Measurements from ENCODE around the gene GDPD2.
"Not testable (repeated sequence)": the region's sequence is repeated elsewhere in the genome, so short reads cannot be mapped to it uniquely, and the experiment has no call there.

Gene GDPD2, protein sequence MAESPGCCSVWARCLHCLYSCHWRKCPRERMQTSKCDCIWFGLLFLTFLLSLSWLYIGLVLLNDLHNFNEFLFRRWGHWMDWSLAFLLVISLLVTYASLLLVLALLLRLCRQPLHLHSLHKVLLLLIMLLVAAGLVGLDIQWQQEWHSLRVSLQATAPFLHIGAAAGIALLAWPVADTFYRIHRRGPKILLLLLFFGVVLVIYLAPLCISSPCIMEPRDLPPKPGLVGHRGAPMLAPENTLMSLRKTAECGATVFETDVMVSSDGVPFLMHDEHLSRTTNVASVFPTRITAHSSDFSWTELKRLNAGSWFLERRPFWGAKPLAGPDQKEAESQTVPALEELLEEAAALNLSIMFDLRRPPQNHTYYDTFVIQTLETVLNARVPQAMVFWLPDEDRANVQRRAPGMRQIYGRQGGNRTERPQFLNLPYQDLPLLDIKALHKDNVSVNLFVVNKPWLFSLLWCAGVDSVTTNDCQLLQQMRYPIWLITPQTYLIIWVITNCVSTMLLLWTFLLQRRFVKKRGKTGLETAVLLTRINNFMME

DNA sequence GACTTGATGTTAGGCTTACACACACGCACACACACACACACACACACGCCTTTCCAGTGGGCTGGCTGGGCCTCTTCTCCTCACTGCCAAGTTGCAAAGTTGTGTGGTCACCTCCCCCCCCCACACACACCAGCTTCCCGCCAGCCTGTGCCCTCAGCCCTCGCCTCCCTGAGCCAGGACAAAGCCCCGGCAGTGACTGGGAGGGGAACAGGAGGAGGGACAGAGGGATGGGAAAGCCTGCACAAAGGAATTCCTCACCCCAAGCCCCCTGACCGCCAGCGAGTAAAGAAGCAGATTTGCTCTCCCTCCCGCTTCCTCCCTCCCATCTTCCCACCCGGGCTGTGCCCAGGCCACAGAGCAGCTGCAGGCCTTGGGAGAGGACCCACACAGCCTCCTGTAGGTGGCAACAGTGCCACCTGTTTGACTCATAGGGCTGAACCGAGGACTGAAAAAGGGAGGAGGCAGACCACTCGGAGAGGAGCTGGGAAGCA lies at the start of gene GDPD2:
GDPD2 (plus strand) TSS at position 464 of the 491 bp plus-strand sequence. CDS start 1,671 bp downstream, outside the sequence.
- no peak for DNase-seq

DNA sequence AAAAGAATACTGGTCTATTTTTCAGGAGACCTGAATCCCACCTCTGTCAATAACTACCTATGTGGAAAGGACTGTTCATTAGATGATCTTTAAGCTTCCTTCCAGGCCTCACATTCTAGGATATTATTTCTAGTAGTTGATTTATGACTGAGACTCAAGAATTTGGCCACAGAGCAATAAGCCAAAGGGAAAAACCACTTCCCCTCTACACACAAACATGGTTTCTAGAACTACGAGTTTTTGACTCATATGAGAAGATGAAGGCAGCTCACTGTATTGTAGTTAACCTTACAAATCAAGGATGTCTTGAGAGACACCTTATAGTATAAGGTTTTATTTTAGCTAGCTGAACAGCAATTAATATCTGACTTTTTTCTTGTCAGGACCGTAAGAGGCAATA lies 36.9 kb upstream of the GDPD2 start:
- DNase-seq, result no peak

DNA sequence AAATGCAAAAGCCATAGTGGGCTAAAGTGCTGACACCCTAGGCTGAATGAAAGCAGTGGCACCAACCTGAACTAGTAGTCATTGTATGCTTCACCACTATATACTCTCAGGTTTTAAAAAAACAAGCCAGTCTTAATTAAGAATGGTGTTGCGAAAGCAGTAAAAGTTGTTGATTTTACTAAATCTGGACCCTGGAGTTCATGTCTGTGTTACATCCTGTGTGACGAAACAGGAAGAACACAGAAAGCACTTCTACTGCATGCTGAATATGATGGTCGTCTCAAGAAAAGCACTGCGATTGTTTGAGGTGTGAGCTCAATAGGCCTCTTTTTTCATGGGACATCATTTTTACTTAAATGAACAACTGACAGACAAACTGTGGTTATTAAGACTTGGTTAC lies 24.2 kb upstream of the GDPD2 start:
- DNase-seq, result no peak

DNA sequence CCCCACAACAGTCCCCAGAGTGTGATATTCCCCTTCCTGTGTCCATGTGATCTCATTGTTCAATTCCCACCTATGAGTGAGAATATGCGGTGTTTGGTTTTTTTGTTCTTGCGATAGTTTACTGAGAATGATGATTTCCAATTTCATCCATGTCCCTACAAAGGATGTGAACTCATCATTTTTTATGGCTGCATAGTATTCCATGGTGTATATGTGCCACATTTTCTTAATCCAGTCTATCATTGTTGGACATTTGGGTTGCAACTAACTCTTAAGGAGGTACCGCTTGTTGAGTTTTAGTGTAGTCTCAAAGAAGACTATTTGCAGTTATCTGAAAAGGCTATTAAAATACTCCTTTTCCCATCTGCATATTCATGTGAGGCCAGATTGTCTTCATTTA lies 22.9 kb upstream of the GDPD2 start:
- not testable (repeated sequence) for DNase-seq

DNA sequence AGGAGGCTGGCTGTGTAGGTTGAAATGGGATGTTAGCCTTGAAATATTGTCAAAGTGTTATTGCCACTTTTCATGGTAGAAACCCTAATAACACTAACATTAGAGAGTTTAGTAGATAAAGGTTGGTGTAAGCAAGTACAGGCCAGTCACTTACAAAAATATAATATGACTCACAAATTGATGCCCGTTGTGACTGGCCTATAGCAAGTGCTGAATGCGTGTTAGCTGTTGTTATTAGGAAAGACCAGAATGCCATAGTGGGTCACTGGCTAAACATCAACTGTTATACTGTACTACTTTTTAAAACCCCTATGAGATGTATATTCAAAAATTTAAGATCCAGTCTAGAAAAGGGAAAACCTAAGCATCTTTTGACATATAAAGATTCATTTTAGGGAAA lies 20.4 kb upstream of the GDPD2 start:
- no peak for DNase-seq

DNA sequence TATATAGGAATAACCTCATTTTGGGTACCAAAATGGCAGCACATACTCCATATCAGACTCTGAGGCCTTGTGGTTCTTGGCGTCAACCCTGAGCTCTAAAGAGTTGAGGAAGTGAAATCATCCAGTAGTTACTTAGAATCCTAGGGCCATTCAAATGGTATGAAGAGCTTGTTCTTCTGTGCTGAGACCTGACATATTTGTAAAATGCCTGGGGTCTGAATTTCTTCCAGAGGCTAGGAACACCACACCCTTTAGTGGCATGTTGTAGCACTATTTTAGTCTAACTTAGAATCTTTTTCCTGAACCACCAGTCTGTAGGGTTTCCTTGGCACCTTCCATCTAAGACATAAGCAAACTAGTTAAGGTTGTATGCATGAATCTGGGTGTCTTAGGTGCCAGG lies 18.1 kb upstream of the GDPD2 start:
- DNase-seq, result no peak

DNA sequence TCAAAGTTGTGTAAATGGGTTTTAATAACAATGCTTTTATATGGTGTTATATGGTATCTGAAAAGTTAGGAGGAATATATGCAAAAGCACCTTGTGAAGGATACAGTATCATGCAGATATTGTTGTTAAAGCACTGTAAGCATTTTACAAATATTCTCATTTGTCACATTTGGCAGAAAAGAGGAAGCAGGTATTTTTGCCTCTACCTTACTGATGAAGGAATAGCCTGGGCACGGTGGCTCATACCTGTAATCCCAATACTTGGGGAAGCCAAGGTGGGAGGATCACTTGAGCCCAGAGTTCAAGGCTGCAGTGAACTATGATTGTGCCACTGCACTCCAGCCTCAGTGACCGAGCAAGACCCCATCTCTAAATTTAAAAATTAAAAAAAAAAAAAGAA lies 12.2 kb upstream of the GDPD2 start:
- DNase-seq, result no peak

DNA sequence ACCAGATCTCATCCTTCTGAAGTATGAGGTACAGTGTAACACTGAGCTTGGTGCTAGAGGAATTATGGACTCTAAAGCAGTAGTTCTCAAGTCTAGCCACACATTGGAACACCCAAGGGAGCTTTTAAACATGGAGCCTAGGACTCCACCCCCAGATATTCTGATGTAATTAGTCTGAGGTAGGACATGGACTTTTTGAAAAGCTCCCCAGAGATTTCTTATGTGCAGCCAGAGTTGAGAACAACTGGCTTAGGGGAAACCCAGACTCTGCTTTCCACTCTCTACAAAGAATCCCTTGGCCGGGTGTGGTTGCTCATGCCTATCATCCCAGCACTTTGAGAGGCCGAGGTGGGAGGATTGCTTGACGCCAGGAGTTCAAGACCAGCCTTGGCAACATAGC lies 11.6 kb upstream of the GDPD2 start:
- no peak for DNase-seq

DNA sequence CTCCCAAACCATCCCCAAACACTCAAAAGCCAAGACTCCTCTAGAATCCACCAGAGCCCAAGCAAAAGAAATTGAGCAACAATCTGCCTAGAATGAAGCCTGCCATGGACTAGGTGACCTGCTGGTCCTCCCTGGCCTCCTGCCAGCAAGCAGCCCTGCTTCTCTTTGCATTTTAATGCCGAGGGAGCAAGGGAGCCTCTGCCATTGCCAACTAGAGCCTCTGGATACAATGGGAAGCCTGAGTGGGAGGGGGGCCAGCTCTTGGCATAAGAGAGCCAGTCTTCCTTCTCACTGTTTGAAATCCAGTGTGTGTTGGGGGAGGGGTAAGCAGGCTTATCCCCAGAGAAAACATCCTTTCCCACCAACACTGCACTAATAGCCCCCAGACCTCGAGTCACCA lies 1.5 kb upstream of the GDPD2 start:
- no peak for DNase-seq

DNA sequence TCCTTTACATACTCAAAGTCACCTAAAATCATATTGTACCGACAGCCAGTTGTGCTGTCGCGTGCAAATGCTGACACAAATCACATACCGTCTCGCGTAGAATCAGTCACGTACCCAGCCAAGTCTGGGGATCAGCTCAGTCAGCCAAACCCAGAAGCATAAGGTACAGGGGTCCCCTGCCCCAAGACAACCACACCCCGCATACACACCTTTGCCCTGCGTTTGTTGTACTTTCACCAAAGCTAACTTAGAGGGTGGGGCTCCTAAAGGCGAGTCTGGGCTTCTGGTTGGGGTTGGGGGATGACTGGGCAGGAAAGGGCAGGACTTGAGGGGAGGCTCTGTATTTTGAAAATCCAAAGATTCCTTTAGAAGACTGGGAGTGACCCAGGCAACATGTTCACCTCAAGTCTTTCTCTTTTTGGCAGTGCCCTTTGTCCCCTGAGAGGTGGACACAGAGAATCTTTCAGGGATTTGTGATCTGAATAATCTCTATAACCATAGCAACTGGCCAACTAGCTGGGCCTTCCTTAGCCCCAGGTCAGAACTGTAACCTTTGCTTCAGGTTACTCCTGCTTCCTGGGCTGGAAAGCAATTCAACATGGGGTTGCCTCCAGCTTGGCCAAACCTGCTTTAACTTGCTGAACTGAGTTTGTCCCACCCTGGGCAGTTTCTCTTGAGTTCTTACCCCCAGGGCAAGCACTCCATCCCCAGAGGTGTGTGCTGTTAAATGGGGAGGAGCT lies 992 bp downstream of the GDPD2 start:
- DNase-seq, result no peak

DNA sequence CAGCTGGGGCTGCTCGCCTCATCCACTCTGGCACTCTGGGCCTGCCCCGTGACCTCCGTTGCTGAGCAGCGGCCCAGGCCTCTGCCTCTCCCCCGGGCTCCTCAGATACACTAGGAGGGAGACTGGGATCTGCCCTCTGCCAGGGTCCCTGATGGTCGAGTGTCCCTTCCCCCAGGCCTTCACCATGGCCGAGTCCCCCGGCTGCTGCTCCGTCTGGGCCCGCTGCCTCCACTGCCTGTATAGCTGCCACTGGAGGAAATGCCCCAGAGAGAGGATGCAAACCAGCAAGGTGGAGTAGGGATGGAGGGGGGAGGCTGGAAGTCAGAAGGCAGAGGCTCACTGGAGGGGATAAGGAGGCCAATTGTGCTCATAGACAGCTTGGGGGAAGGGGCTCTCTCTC lies 1.7 kb downstream of the GDPD2 start:
- no peak for DNase-seq

DNA sequence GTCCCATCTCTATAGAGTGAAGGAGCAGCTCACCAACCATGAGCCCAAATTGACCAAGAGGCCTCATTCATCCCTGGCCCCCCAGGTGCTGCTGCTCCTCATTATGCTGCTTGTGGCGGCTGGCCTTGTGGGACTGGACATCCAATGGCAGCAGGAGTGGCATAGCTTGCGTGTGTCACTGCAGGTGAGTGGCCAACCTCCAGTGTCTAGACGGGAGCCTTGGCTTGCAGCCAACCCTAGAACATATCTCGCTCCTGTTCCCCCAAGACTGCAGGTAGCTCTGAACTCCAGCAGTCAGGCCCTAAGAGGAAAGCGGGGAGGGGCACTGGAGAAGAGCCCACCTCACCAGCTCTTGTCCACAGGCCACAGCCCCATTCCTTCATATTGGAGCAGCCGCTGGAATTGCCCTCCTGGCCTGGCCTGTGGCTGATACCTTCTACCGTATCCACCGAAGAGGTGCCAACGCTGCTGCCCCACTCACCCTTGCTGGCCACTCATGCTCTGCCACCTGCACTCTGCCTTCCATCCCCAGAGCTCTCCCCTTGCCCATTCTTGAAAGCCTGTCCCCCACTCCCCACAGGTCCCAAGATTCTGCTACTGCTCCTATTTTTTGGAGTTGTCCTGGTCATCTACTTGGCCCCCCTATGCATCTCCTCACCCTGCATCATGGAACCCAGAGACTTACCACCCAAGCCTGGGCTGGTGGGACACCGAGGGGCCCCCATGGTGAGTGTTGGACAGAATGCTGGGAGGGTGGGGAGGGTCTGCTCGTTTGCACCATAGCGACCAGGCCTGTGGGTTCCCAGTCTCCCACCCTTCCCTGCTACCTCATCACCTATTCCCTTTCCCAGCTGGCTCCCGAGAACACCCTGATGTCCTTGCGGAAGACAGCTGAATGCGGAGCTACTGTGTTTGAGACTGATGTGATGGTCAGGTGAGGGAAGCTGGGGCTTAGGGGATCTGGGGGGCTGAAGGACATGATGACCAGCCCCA lies 3.5 kb downstream of the GDPD2 start:
- no peak for DNase-seq

DNA sequence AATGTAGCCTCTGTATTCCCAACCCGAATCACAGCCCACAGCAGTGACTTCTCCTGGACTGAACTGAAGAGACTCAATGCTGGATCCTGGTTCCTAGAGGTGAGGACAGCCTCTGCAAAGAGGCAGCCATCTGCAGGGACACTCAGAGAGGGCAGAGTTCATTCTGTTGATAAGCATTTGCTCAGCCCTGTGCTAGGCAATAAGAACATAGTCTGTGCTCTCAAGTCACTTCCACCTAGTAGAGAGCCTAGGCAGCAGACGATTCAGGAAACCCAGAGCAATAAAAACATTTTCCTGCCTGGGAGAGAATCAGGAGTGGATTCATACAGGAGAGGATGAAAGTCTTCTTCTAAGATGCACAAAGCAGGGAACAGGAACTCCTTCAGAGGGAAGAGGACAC lies 4.3 kb downstream of the GDPD2 start:
- no peak for DNase-seq

DNA sequence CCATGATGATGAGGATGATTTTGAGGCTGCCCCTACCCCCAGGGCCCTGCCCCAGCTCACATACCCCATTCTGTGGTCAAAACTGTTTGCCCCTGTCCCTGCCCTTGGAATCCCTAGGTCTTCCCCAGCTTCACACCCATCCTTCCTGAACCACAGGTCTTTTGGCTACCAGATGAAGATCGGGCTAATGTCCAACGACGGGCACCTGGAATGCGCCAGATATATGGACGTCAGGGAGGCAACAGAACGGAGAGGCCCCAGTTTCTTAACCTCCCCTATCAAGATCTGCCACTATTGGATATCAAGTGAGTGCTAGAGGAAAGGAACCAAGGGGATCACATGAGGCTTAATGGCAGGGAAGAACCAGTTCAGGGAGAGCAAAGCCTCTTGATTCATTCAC lies 6.6 kb downstream of the GDPD2 start:
- no peak for DNase-seq

DNA sequence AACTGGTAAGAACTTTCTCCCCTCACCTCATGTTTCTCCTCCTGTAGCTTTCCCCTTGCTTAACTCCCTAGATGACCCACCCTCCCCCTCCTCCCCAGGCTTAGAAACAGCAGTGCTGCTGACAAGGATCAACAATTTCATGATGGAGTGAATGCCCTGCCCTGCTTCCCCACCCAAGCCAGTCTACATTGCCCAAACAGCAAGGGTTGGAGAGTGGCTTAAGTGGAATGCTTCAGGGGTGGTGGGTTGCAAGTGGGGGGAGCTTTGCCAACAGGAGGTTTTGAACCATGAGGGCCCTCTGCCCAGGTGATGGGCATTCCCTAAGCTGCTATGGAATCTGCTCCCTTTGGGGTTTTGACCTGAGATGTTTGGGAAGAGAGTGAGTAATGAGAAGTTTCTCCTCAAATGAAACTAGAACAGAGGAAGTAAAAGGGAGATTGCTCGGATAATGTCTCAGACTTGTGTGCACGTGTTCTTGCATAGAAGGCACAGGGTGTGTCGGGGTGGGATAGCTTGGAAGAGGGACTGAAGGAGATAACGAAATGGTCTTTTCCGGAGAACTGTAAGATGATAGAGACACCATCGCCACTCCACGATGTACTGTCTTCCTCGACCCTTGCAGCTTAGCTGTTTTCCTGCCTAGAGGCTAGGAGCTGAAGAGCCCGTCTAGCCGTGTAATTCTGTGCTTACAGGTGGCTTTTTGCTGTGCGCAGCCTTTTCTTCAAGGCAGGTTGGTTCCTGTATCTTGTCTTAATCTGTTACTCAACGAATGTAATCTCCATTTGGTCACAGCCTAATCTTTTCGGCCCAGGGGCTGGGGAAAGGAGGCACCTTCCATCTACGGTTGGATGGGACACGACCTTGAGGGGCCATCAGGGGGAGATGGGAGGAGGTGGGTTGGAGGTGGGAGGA lies 10.1 kb downstream of the GDPD2 start:
- DNase-seq, result peak; percentile 24

DNA sequence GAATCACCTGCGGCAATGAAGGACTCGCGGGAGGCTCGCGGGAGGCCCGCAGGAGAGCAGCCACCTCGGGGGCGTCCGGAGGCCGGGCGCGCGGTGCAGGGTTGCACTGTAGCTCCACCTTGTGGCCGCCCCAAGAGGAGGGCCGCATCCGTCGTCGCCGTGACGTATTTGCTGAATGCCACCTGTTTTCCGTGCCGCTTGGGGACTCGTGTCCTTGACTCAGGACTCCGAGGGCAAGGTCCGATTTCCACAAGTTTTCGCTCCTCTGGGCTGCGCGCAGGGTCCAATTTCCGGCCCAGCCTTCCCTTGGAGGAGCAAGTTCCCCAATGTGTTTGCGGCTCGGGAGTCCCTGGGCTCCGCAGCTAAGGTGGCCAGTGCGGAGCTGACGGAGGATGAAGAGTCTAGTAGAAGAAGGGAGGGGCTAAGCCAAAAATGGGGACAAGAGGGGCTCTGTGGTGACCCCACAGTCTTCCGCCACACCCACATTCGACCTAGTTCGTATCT lies 10.8 kb downstream of the GDPD2 start:
- peak; percentile 42 for DNase-seq

DNA sequence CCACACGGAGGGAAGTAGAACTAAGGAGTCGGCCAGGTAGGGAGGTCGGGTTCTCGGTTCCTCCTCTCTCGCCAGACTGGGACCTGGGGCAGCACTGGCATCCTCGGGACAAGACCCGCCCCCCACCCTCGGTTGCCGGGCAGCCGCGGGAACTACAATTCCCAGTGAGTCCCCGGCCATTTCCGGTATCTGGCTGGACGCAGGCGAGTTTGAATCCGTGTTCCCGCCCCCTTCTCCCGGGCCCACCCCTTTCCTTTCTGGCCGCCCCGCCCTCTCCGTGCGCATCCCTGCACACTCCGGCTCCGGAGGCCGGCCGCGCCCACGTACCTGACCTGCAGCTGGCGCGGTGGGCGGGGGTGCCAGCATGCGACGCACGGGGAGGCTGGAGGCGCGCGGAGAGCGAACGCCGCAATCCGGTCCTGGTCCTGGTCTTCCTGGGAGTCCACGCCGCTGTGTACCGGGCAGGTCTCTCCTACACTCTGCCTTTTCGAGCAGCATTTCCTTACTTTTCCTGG lies 11.3 kb downstream of the GDPD2 start:
- DNase-seq, result peak; percentile 52

DNA sequence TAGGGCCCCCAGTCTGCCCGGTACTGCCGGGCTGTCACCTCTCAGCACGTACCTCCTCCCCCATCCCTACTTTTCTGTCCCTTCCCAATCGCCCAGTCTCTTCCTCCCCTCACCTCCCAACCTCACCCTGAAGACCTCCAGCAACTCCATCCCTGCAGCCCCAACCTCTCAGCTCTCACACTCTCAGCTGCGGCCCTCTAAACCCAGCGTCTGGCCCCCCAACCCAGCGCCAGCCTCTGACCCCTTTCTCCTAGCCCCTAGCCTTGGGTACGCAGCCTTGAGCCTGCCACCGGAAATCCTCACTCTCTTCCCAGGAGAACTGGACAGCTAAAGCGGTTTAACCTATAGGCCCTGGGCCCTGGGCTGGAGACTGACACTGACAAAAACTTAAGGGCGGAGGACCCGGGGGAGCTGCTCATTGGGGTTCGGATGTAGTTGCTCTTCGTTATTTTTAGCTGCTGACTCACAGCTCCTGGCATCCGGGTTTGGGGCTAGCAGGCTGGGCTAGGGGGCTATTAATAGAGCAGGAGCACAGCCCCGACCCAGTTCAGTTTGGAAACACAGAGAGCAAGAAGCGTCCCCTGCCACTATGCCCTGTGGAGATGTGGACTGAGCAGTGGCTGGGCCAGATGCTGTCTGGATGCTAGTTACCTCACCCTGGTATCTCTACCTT lies 11.9 kb downstream of the GDPD2 start:
- no peak for DNase-seq

DNA sequence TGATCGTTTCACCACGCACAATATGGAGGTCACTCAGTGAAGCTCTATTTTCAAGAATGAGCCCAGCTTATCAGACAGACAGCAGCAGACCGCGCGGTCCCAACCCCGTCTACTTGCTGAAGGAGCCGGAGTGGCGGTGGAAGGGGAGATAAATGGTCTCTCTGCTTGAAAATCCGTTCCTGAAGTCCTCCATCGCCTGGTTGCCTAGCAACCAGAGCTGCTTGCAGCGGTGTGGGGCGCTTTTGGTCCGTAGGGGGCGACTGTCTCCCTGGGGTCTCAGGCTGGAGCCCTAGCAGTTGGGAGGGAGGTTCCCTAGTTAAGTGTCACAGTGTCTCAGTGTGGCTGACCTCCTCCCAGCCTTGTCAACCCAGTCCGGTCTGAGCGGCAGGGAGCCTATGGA lies 13.2 kb downstream of the GDPD2 start:
- no peak for DNase-seq

DNA sequence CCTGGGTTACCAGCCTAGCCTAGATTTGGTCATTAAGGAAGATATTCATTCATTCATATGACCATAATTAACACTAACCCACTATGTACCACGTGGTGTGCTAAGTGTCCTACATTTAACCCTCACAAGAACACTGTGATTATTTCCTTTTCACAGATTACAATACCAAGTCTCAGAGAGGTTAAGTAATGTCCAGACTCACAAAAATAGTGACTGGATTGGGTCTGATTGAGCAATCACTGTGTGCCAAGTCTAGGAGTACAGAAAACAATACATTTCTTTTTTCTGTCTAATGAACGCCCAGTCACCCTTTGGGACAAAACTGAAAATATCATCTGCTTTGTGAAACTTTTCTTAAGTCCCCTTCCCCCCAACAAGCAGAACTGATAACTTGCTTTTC lies 13.9 kb downstream of the GDPD2 start:
- DNase-seq, result peak; percentile 40
